GM18526 (cell line): ENCODE data around the gene YWHAB.

Experiments used
- POLR2A ChIP-seq: IDR thresholded peaks from 3 replicates; pipeline ENCODE4 v1.6.1; 2011; ENCODE audit not compliant: insufficient read length; ENCODE audit errors: extremely low read depth

YWHAB gene

DNA sequence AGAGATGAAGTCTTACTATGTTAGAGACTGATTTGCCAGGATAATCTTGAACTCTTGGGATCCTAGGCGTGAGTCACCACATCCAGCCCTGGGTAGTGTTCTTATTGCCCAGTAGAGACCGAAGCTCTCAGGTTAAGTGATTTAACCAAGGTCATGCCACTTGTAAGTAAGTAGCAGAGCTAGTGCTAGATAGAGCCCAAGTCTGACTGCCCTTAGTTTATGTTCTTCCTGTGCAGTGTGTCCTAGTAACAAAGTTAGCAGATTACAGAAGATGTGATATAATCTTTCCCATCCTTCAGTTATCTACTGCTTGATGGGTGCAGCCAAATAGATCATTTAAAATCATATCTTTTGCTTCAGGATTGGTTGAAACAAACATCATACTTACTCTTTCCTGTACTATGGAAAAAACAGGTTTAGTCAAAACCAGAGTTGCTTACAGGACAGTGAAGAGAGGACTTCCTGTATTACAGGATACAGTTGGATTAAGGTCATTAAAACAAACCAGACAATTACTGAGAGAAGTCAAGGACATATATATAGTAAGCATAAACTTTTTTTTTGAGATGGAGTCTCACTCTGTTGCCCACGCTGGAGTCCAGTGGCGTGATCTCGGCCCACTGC lies 14.8 kb downstream of the YWHAB start:
- no peak for TF ChIP-seq POLR2A

GRCh38 chr20:44901974-44902373 lies 16.5 kb downstream of the YWHAB start:
- TF ChIP-seq POLR2A = no peak

- no peak for TF ChIP-seq POLR2A
Measured at GRCh38 chr20:44904377-44904776, 18.9 kb downstream of the YWHAB start.

GRCh38 chr20:44908987-44909871 lies 23.7 kb downstream of the YWHAB start:
- no peak for TF ChIP-seq POLR2A

DNA sequence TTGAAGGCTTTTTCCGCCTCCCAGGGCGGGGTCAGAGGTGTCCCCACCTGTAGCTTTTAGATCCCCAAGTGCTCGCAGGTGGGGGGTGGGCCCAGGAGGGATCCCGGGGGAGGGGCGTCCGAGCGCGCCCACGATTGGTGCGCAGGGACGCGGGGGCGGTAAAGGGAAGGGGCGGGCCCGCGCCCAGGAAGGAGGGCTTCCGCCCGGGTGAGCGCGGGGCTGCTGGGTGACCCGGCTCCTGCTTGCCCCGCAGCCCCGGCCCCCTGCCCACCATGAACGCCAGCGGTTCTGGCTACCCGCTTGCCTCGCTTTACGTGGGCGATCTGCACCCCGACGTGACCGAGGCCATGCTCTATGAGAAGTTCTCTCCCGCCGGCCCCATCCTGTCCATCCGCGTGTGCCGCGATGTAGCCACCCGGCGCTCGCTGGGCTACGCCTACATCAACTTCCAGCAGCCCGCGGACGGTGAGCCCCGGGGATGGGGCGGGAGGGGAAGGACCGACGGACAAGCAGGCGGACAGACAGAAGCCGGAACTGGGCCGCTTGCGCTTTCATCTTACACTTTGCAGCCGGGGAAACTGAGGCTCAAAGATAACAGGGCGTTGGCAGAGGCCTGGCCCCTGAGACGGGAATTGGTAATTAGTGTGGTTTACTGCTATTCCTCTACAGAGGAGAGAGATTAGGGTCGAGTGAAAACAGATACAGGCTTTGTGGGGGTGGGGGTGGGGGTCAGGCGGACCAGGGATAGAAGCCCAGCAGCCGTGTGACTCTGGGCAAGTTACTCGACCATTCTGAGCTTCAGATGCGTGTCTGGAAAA lies 24.6 kb downstream of the YWHAB start, which contains the start of gene PABPC1L:
PABPC1L (plus strand) TSS at position 189 of the 818 bp plus-strand sequence; CDS start at position 273, 84 bp downstream.
- TF ChIP-seq POLR2A = peak; percentile 69

DNA sequence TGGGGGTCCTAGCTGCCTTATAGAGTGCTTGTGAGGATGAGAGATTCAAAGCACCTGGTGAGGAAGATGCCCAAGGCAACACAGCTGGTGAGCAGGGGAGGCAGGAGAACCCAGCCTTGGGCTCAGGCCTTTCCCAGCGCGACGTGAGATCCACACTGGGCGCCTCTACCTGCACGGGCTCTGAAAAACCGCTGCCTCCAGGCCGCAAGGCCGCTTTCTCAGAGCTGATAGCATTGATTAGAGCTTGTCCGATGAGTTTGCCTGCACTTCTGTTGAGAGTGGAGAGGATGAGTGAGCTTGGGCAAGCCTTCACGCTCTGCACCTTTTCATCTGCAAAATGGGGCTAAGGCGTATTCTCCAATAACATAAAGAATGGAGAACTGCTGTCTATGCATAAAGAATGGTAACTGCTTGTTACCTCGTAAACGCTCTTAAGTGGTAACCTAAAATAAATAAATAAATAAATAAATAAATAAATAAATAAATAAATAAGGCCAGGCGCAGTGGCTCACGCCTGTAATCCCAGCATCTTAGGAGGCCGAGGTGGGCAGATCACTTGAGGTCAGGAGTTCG lies 25.3 kb downstream of the YWHAB start:
- TF ChIP-seq POLR2A = no peak

GRCh38 chr20:44911264-44911921 lies 25.9 kb downstream of the YWHAB start:
- no peak for TF ChIP-seq POLR2A

DNA sequence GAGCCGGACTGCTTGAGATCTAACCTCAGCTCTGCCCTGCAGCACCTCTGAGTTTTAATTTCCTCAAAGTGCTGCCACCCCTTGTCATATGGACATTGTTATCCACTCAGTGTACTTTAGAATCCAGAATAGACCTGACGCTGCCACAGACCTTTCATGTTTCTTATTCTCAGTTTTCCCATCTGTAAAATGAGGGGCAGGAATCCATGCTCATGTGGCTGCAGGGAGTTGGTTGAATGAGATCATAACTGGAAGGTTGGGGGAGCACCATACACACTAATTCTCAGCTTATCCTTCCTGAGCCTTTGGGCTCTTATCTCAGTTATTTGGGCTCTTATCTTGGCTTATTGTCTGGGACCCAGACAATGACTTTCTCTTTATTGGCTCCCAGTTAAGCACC lies 26.7 kb downstream of the YWHAB start:
- no peak for TF ChIP-seq POLR2A

GRCh38 chr20:44914924-44915323 lies 29.4 kb downstream of the YWHAB start:
- TF ChIP-seq POLR2A = no peak

- no peak for TF ChIP-seq POLR2A
Measured at GRCh38 chr20:44916586-44916985, 31.1 kb downstream of the YWHAB start.

DNA sequence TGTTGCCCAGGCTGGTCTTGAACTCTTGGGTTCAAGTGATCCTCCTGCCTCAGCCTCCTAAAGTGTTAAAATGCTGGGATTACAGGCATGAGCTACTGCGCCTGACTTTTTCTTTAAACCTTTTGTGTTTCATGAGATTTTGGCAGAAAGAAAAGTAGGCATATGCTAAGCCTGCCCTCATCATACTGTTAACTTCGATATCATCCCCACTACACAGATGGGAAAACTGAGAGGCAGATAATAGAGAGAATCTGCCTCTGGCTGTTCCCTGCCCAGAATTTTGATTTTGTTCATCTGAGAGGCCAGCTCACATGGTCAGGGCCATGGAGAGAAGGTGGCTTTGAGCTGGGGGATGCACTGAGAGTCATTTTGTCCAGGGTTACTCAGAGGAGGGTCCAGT lies 31.9 kb downstream of the YWHAB start:
- TF ChIP-seq POLR2A = no peak

DNA sequence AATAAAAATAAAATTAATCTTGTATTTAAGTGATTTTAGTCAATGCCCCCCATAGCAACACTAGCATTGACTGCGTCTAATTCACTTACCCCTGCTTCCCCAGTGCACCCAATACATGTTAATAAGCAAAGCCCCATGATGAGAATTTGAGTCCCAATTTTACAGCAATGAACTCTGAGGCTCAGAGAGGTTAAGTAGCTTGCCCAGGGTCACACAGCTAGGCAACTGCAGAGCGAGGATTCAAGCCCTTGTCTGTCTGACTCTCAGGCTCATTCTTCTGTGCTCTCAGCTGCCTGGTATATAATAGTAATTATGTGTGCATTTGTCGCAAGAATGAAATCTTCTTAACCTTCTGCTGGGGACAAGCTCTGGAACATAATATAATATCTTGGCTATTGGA lies 32.8 kb downstream of the YWHAB start:
- TF ChIP-seq POLR2A = no peak

DNA sequence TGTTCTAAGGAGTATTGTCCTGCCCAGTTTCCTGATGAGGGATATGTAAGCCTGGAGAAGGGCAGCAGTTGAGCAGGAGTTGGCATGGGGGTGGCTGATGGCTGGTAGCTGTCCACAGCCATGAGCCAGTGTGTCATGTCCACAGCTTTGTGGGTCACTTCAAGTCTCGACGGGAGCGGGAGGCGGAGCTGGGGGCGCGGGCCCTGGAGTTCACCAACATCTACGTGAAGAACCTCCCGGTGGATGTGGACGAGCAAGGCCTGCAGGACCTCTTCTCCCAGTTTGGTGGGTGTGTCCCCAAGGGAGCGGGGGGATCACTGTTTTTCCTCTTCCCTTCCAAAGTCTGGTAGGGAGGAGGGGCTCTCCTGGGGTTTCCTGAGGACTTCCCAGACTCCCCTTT lies 33.3 kb downstream of the YWHAB start:
- TF ChIP-seq POLR2A = no peak

GRCh38 chr20:44921447-44921846 lies 35.9 kb downstream of the YWHAB start:
- no peak for TF ChIP-seq POLR2A

- TF ChIP-seq POLR2A = no peak
Measured at GRCh38 chr20:44924541-44924940, 39.0 kb downstream of the YWHAB start.
